Measurements from ENCODE around the gene NEUROD2. TPM values are rescaled to one million over a fixed set of nuclear protein-coding genes. Genes with fewer than 3 reads are reported as not detected.

The NEUROD2 gene
- total and polyA plus RNA-seq, 2 donors (not counting 3 experiments of a cell fraction or from before 2014, with no cell fraction given), result not detected

DNA sequence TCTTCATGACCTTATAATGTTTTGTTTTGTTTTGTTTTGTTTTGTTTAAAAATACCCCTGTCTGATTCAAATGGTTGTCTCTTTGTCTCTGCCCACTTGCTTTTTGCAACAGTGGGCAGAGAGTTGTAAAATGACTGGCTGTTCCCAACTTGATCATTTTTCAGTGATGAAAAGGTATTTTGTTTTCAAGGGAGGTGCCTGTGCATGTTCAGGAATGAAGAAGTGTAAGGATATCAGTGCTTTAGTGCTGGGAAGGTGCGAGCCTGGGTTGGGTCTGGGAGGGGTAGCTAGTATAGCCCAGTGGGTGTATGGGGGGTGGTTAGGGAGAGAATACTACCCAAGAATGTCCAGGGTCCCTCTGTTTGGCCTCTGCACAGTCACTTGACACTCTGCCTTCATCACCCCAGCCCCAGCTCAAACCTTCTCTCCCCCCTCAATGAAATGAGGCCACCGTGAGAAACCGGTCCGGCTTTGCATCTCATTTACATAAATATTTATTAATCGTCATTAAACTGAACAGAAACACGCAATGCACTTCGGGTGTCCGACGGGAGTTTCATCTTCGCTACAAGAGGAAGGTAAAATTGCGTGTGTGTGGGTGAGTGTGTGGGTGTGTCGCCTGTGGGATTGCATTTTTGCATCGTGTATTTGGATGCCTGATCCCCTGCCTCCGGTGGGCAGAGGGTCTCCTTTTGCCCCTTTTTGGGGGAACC lies 4.3 kb downstream of the NEUROD2 start:
- dilution Hi-C loops (cut with MboI; ENCODE audit: extremely low pct_ligation_motif_present, low sequenced_read_pairs) (no loop called here), intact Hi-C loops (cut with micrococcal nuclease) (no loop called here)
- Histone ChIP-seq H3K9me3 (replicated peaks; ENCODE audit: control insufficient read depth, insufficient read depth, low read length) (no peaks in the 10 kb centered on the region), H3K27me3 (ENCODE audit: control insufficient read depth in 2 of 2, insufficient read depth in 2 of 2, low read length in 2 of 2) (peaks cover 80 to 98% of the 10 kb centered on the region in 2 experiments), H3K4me1 (ENCODE audit: control insufficient read depth, extremely low read depth, insufficient read depth, low read length) (no peaks in the 10 kb centered on the region), H3K36me3 (ENCODE audit: control insufficient read depth in 2 of 2, extremely low read depth in 1 of 2, insufficient read depth in 2 of 2, low read length in 2 of 2) (no peaks in the 10 kb centered on the region), H4K20me1 (replicated peaks; ENCODE audit: control insufficient read depth, extremely low read depth, insufficient read depth, low read length) (no peaks in the 10 kb centered on the region), H3K79me2 (ENCODE audit: control insufficient read depth, insufficient read depth, low read length) (no peaks in the 10 kb centered on the region), H3K27ac (ENCODE audit: insufficient read depth, low read depth, low read length) (no peak overlapping the region), H3K9me1 (replicated peaks; ENCODE audit: control insufficient read depth, extremely low read depth, insufficient read depth, low read length) (no peaks in the 10 kb centered on the region), H3K9ac (replicated peaks; ENCODE audit: extremely low read depth, insufficient read depth, low read length) (no peak overlapping the region), H2AFZ (ENCODE audit: low read depth, low read length) (no peak overlapping the region), H3K4me3 (replicated peaks in 1 of 3; ENCODE audit: insufficient read depth in 1 of 3, low read depth in 1 of 3, low read length in 3 of 3) (no peak overlapping the region), H3K4me2 (ENCODE audit: insufficient read depth, low read length) (no peak overlapping the region)
- POLR2A ChIA-PET, result no interaction called here
- FAIRE-seq (no peak), DNase-seq (ENCODE audit: low read depth, low spot score) (no peak)
- BruUV-seq (replicated peaks), result no TSS peak
- TF ChIP-seq POLR2A (IDR thresholded peaks at IDR 0.05; ENCODE audit: low read depth, low read length), result no peak
- no peak for TF ChIP-seq EZH2 (IDR thresholded peaks at IDR 0.05; ENCODE audit: borderline replicate concordance, low read depth, low read length, severe bottlenecking)
- TF ChIP-seq POLR2AphosphoS5 (IDR thresholded peaks at IDR 0.05; ENCODE audit: insufficient read depth, low read depth, low read length), result no peak
- no peak for TF ChIP-seq GATA2 (IDR thresholded peaks at IDR 0.05; ENCODE audit: insufficient read depth, insufficient read length, low read depth, low read length)
- CTCF ChIA-PET, result interaction anchor here (1.5 to 3.0 kb wide), 2 partner anchors 18 kb away, joined by 6 to 27 read pairs; no protein-coding TSS in a partner anchor

DNA sequence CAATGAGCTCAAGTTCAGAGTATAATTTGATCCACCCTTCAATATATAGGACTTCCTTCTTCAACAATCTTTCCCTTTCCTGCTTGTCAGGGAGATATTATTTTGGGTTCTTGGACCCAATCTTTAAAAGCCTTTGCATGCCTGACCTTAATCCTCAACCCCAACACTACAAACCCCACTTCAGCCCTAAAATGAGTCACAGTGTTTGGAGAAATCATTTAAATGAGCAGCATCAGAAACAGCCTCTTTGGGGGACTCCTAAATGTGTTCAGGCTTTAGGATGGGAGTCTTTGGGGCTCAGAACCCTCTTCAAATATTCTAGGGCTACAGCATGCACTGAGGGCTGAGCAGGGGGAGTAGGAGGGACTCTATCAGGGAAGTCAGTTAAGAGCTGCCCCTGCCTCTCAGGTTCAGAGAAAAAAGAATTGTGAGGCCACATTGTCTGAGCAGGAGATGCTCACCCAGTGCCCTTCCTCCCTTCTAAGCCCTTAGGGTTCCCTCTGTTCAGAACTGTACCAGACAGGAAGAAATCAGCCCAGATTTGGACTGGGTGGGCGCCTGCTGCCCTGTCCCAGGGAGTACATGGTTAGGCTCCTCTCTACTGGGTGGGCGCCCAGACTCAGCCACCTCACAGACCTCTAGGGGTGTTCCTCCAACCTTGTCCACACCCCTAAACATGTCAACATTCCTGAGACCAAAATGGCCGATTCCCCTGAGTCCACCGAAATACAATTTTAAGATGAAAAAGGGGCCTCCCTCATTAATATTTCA lies 5.0 kb downstream of the NEUROD2 start:
- CTCF ChIA-PET, result interaction anchor here (1.5 kb wide), 1 partner anchor 19 kb away, joined by 6 read pairs; no protein-coding TSS in a partner anchor

More for the DNA sequence above, 5.0 kb downstream of the NEUROD2 start:
- H3K9ac ChIP-seq (replicated peaks; ENCODE audit: extremely low read depth, insufficient read depth, low read length), result no peak overlapping the region
- no peaks in the 10 kb centered on the region for H3K9me1 ChIP-seq (replicated peaks; ENCODE audit: control insufficient read depth, extremely low read depth, insufficient read depth, low read length)
- H3K4me3 ChIP-seq (replicated peaks in 1 of 3; ENCODE audit: insufficient read depth in 1 of 3, low read depth in 1 of 3, low read length in 3 of 3), result no peak overlapping the region
- H3K27me3 ChIP-seq (ENCODE audit: control insufficient read depth in 2 of 2, insufficient read depth in 2 of 2, low read length in 2 of 2), result peaks cover 82 to 98% of the 10 kb centered on the region in 2 experiments
- H2AFZ ChIP-seq (ENCODE audit: low read depth, low read length), result no peak overlapping the region
- DNase-seq (ENCODE audit: low read depth, low spot score), result no peak
- TF ChIP-seq, protein P1, sequence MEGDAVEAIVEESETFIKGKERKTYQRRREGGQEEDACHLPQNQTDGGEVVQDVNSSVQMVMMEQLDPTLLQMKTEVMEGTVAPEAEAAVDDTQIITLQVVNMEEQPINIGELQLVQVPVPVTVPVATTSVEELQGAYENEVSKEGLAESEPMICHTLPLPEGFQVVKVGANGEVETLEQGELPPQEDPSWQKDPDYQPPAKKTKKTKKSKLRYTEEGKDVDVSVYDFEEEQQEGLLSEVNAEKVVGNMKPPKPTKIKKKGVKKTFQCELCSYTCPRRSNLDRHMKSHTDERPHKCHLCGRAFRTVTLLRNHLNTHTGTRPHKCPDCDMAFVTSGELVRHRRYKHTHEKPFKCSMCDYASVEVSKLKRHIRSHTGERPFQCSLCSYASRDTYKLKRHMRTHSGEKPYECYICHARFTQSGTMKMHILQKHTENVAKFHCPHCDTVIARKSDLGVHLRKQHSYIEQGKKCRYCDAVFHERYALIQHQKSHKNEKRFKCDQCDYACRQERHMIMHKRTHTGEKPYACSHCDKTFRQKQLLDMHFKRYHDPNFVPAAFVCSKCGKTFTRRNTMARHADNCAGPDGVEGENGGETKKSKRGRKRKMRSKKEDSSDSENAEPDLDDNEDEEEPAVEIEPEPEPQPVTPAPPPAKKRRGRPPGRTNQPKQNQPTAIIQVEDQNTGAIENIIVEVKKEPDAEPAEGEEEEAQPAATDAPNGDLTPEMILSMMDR (IDR thresholded peaks at IDR 0.05; ENCODE audit: extremely low read depth in 1 of 2, insufficient read depth in 1 of 2, low read depth in 1 of 2, low read length in 2 of 2), result no peak
- no peak for FAIRE-seq
- H3K79me2 ChIP-seq (ENCODE audit: control insufficient read depth, insufficient read depth, low read length), result no peaks in the 10 kb centered on the region
- no peak overlapping the region for H3K27ac ChIP-seq (ENCODE audit: insufficient read depth, low read depth, low read length)
- H4K20me1 ChIP-seq (replicated peaks; ENCODE audit: control insufficient read depth, extremely low read depth, insufficient read depth, low read length), result no peaks in the 10 kb centered on the region
- POLR2A ChIA-PET, result no interaction called here
- intact Hi-C loops (cut with micrococcal nuclease), result no loop called here
- no peaks in the 10 kb centered on the region for H3K9me3 ChIP-seq (replicated peaks; ENCODE audit: control insufficient read depth, insufficient read depth, low read length)
- dilution Hi-C loops (cut with MboI; ENCODE audit: extremely low pct_ligation_motif_present, low sequenced_read_pairs), result no loop called here
- no peaks in the 10 kb centered on the region for H3K36me3 ChIP-seq (ENCODE audit: control insufficient read depth in 2 of 2, extremely low read depth in 1 of 2, insufficient read depth in 2 of 2, low read length in 2 of 2)
- no TSS peak for BruUV-seq (replicated peaks)
- no peak overlapping the region for H3K4me2 ChIP-seq (ENCODE audit: insufficient read depth, low read length)
- H3K4me1 ChIP-seq (ENCODE audit: control insufficient read depth, extremely low read depth, insufficient read depth, low read length), result no peaks in the 10 kb centered on the region

Data from endothelial cell of umbilical vein (primary cell).